KOPT-K1 (cell line): ENCODE results near the gene NDUFAF7.
"Not testable (repeated sequence)": the region's sequence is repeated elsewhere in the genome, so short reads cannot be mapped to it uniquely, and the experiment has no call there.

Experiments
- H3K27ac ChIP-seq: fragments of 200-600 bp; sonication (generic); 2 replicates; pipeline ENCODE4 v1.5.1; 2016; ENCODE audit warnings: antibody characterized with exemption, mild to moderate bottlenecking, low read depth, low read length; ENCODE audit not compliant: poor library complexity, severe bottlenecking
- H3K36me3 ChIP-seq: fragments of 200-600 bp; sonication (generic); 2 replicates; pipeline ENCODE4 v1.5.1; 2017; ENCODE audit warnings: antibody characterized with exemption, mild to moderate bottlenecking, low read length, moderate library complexity; ENCODE audit not compliant: insufficient read depth
- H3K9me3 ChIP-seq: fragments of 200-600 bp; sonication (generic); 2 replicates; pipeline ENCODE4 v1.5.1; 2017; ENCODE audit warnings: antibody characterized with exemption, low read length, mild to moderate bottlenecking; ENCODE audit not compliant: insufficient read depth, poor library complexity, severe bottlenecking

NDUFAF7 gene

GRCh38 chr2:37284381-37284780 is 52.9 kb downstream of the NDUFAF7 start:
- H3K36me3 ChIP-seq = peaks cover 45% of the 10 kb centered on the region
- no peaks in the 10 kb centered on the region for H3K9me3 ChIP-seq
- H3K27ac ChIP-seq = no peak overlapping the region

- Histone ChIP-seq H3K27ac (no peak overlapping the region), H3K36me3 (peaks cover 23% of the 10 kb centered on the region), H3K9me3 (no peaks in the 10 kb centered on the region)
Measured at GRCh38 chr2:37287966-37288365, 56.5 kb downstream of the NDUFAF7 start.

GRCh38 chr2:37291680-37292079 is 60.2 kb downstream of the NDUFAF7 start:
- H3K27ac ChIP-seq = no peak overlapping the region
- H3K36me3 ChIP-seq = peaks cover 12% of the 10 kb centered on the region
- no peaks in the 10 kb centered on the region for H3K9me3 ChIP-seq

- H3K27ac ChIP-seq, H3K36me3 ChIP-seq, H3K9me3 ChIP-seq: not testable (repeated sequence)
Measured at GRCh38 chr2:37294858-37295257, 63.4 kb downstream of the NDUFAF7 start.

GRCh38 chr2:37295469-37296073 is 64.1 kb downstream of the NDUFAF7 start:
- Histone ChIP-seq H3K27ac (no peak overlapping the region), H3K9me3 (no peaks in the 10 kb centered on the region), H3K36me3 (no peaks in the 10 kb centered on the region; the same call in 1 of the 2 replicates)

- H3K36me3 ChIP-seq = no peaks in the 10 kb centered on the region
- peaks cover under 1% of the 10 kb centered on the region for H3K9me3 ChIP-seq
- no peak overlapping the region for H3K27ac ChIP-seq
Measured at GRCh38 chr2:37297632-37298031, 66.2 kb downstream of the NDUFAF7 start.
